ENCODE measurements around the gene VAMP2.

The VAMP2 gene

DNA sequence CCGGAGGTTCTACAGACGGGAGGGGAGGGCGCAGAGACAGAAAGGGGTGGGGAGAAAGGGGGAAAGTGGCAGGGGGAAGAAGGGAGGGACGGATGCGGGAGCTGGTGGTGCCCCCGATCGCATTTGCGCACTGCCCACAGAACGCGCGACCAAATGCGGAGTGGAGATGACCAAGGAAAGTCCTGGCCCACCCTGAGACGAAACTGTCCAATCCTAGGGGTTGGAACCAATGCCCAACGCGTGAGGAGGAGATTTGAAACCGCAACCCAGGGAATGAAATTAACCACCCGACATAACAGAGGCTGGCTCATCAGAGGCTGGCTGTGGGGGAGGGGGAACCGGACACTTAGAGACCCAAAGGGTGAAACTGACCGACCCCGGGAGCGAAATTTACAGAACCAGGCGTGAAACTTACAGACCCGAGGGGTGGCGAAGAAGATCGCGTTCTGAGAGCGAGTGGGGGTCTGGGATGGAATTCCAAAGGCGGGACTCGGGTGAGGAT is 40.3 kb downstream of the VAMP2 start (continued):
- TF ChIP-seq ZNF416 (tag by site-specific recombination; IDR thresholded peaks at IDR 0.05) (no peak), ZNF138 (tag by site-specific recombination; IDR thresholded peaks at IDR 0.05; ENCODE audit: borderline replicate concordance) (no peak), ZNF837 (tag by site-specific recombination; IDR thresholded peaks at IDR 0.05) (no peak), MZF1 (tag by site-specific recombination; IDR thresholded peaks at IDR 0.05; ENCODE audit: borderline replicate concordance) (0 out of 2 replicates have a peak, but pooled peaks have one; percentile 31), ZNF133 (tag by site-specific recombination; IDR thresholded peaks at IDR 0.05) (no peak), ZNF501 (tag by site-specific recombination; IDR thresholded peaks at IDR 0.05) (no peak), ZNF776 (tag by site-specific recombination; IDR thresholded peaks at IDR 0.05; ENCODE audit: borderline replicate concordance) (no peak), ZNF654 (tag by site-specific recombination; IDR thresholded peaks at IDR 0.05; ENCODE audit: low read depth) (no peak), ZNF366 (tag by site-specific recombination; conservative IDR thresholded peaks at IDR 0.05) (peak; percentile 84), ZNF677 (tag by site-specific recombination; IDR thresholded peaks at IDR 0.05) (no peak), ZNF423 (tag by site-specific recombination; IDR thresholded peaks at IDR 0.05) (no peak), ZNF843 (tag by site-specific recombination; IDR thresholded peaks at IDR 0.05) (no peak), SP3 (tag by site-specific recombination; IDR thresholded peaks at IDR 0.05) (peak; percentile 71), ZNF600 (tag by site-specific recombination; IDR thresholded peaks at IDR 0.05) (peak; percentile 55), ZBTB20 (tag by site-specific recombination; IDR thresholded peaks at IDR 0.05) (no peak), ZNF37A (tag by site-specific recombination; IDR thresholded peaks at IDR 0.05) (no peak), ZBTB8A (tag by site-specific recombination; IDR thresholded peaks at IDR 0.05) (no peak), ZNF626 (tag by site-specific recombination; IDR thresholded peaks at IDR 0.05) (no peak), HOXD13 (CRISPR knock-in tag; IDR thresholded peaks at IDR 0.05; ENCODE audit: borderline replicate concordance) (no peak), SP2 (tag by site-specific recombination; IDR thresholded peaks at IDR 0.05) (peak; percentile 77; the same call in 1 of the 2 replicates), SALL2 (tag by site-specific recombination; IDR thresholded peaks at IDR 0.05; ENCODE audit: borderline replicate concordance) (no peak), BCL11B (tag by site-specific recombination; IDR thresholded peaks at IDR 0.05; ENCODE audit: low read depth) (no peak), ZSCAN16 (tag by site-specific recombination; IDR thresholded peaks at IDR 0.05) (no peak), ZNF792 (tag by site-specific recombination; IDR thresholded peaks at IDR 0.05) (no peak)
- TF ChIP-seq, protein P1, sequence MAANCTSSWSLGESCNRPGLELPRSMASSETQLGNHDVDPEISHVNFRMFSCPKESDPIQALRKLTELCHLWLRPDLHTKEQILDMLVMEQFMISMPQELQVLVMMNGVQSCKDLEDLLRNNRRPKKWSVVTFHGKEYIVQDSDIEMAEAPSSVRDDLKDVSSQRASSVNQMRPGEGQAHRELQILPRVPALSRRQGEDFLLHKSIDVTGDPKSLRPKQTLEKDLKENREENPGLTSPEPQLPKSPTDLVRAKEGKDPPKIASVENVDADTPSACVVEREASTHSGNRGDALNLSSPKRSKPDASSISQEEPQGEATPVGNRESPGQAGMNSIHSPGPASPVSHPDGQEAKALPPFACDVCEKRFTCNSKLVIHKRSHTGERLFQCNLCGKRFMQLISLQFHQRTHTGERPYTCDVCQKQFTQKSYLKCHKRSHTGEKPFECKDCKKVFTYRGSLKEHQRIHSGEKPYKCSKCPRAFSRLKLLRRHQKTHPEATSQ (tag by site-specific recombination; IDR thresholded peaks at IDR 0.05): no peak
- TF ChIP-seq, protein P2, sequence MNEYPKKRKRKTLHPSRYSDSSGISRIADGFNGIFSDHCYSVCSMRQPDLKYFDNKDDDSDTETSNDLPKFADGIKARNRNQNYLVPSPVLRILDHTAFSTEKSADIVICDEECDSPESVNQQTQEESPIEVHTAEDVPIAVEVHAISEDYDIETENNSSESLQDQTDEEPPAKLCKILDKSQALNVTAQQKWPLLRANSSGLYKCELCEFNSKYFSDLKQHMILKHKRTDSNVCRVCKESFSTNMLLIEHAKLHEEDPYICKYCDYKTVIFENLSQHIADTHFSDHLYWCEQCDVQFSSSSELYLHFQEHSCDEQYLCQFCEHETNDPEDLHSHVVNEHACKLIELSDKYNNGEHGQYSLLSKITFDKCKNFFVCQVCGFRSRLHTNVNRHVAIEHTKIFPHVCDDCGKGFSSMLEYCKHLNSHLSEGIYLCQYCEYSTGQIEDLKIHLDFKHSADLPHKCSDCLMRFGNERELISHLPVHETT (tag by site-specific recombination; IDR thresholded peaks at IDR 0.05): no peak
- TF ChIP-seq, protein P3, sequence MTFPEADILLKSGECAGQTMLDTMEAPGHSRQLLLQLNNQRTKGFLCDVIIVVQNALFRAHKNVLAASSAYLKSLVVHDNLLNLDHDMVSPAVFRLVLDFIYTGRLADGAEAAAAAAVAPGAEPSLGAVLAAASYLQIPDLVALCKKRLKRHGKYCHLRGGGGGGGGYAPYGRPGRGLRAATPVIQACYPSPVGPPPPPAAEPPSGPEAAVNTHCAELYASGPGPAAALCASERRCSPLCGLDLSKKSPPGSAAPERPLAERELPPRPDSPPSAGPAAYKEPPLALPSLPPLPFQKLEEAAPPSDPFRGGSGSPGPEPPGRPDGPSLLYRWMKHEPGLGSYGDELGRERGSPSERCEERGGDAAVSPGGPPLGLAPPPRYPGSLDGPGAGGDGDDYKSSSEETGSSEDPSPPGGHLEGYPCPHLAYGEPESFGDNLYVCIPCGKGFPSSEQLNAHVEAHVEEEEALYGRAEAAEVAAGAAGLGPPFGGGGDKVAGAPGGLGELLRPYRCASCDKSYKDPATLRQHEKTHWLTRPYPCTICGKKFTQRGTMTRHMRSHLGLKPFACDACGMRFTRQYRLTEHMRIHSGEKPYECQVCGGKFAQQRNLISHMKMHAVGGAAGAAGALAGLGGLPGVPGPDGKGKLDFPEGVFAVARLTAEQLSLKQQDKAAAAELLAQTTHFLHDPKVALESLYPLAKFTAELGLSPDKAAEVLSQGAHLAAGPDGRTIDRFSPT (tag by site-specific recombination; IDR thresholded peaks at IDR 0.05): peak; percentile 79
- TF ChIP-seq, protein P4, sequence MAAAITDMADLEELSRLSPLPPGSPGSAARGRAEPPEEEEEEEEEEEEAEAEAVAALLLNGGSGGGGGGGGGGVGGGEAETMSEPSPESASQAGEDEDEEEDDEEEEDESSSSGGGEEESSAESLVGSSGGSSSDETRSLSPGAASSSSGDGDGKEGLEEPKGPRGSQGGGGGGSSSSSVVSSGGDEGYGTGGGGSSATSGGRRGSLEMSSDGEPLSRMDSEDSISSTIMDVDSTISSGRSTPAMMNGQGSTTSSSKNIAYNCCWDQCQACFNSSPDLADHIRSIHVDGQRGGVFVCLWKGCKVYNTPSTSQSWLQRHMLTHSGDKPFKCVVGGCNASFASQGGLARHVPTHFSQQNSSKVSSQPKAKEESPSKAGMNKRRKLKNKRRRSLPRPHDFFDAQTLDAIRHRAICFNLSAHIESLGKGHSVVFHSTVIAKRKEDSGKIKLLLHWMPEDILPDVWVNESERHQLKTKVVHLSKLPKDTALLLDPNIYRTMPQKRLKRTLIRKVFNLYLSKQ (tag by site-specific recombination; IDR thresholded peaks at IDR 0.05; ENCODE audit: borderline replicate concordance): no peak
- TF ChIP-seq, protein P5, sequence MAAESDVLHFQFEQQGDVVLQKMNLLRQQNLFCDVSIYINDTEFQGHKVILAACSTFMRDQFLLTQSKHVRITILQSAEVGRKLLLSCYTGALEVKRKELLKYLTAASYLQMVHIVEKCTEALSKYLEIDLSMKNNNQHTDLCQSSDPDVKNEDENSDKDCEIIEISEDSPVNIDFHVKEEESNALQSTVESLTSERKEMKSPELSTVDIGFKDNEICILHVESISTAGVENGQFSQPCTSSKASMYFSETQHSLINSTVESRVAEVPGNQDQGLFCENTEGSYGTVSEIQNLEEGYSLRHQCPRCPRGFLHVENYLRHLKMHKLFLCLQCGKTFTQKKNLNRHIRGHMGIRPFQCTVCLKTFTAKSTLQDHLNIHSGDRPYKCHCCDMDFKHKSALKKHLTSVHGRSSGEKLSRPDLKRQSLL (tag by site-specific recombination; IDR thresholded peaks at IDR 0.05): peak; percentile 53; the same call in 1 of the 2 replicates
- TF ChIP-seq, protein P6, sequence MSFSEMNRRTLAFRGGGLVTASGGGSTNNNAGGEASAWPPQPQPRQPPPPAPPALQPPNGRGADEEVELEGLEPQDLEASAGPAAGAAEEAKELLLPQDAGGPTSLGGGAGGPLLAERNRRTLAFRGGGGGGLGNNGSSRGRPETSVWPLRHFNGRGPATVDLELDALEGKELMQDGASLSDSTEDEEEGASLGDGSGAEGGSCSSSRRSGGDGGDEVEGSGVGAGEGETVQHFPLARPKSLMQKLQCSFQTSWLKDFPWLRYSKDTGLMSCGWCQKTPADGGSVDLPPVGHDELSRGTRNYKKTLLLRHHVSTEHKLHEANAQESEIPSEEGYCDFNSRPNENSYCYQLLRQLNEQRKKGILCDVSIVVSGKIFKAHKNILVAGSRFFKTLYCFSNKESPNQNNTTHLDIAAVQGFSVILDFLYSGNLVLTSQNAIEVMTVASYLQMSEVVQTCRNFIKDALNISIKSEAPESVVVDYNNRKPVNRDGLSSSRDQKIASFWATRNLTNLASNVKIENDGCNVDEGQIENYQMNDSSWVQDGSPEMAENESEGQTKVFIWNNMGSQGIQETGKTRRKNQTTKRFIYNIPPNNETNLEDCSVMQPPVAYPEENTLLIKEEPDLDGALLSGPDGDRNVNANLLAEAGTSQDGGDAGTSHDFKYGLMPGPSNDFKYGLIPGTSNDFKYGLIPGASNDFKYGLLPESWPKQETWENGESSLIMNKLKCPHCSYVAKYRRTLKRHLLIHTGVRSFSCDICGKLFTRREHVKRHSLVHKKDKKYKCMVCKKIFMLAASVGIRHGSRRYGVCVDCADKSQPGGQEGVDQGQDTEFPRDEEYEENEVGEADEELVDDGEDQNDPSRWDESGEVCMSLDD (tag by site-specific recombination; IDR thresholded peaks at IDR 0.05): no peak
- TF ChIP-seq, protein P7, sequence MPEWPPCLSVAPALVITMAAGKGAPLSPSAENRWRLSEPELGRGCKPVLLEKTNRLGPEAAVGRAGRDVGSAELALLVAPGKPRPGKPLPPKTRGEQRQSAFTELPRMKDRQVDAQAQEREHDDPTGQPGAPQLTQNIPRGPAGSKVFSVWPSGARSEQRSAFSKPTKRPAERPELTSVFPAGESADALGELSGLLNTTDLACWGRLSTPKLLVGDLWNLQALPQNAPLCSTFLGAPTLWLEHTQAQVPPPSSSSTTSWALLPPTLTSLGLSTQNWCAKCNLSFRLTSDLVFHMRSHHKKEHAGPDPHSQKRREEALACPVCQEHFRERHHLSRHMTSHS (tag by site-specific recombination; IDR thresholded peaks at IDR 0.05): no peak

Data from HEK293 (cell line).